Thyroid gland (tissue), 4 donors: ENCODE results near the gene PLA2G4A.

Experiments used
- CTCF ChIP-seq, 6 experiments: fragments of 200-600 bp in 3 of 6; fragments of 450-650 bp in 3 of 6; sonication (generic) in 3 of 6; IDR thresholded peaks; one replicate each; pipeline ENCODE4 v1.5.1; 2016 to 2019; ENCODE audit warnings: antibody characterized with exemption in 6 of 6, mild to moderate bottlenecking in 2 of 6, inconsistent platforms in 1 of 6, moderate library complexity in 1 of 6
- POLR2A ChIP-seq, 2 donors: fragments of 450-650 bp; IDR thresholded peaks; one replicate each; pipeline ENCODE4 v1.6.1; 2017; ENCODE audit warnings: antibody characterized with exemption in 2 of 2, mild to moderate bottlenecking in 2 of 2, moderate library complexity in 1 of 2

- no peak for TF ChIP-seq CTCF (IDR thresholded peaks at IDR 0.05)
- TF ChIP-seq POLR2A (IDR thresholded peaks at IDR 0.05): no peak
Measured at GRCh38 chr1:186943891-186944686, 115.3 kb downstream of the PLA2G4A start.
